Heart left ventricle (tissue), 13 donors: ENCODE data around the gene FRS2.

Experiments
- CTCF ChIP-seq, 12 donors: fragments of 200-600 bp; sonication (generic) in 4 of 12; IDR thresholded peaks; one replicate each; pipeline versions ENCODE4 v1.5.0 to v1.8.0; 2018 to 2022; ENCODE audit warnings: antibody characterized with exemption in 12 of 12, mild to moderate bottlenecking in 5 of 12
- POLR2A ChIP-seq, 2 donors: fragments of 450-650 bp; IDR thresholded peaks; one replicate each; pipeline ENCODE4 v1.6.1; 2017; ENCODE audit warnings: antibody characterized with exemption in 2 of 2, mild to moderate bottlenecking in 2 of 2, moderate library complexity in 2 of 2
- donor health status: ischemic (EF 13 %, LVEDD 7.1; RV severe dilation, severe dysfunction).
- donor health status: DM: no; HTN: yes; CAD: no.
- donor health status: DM: no; HTN: no; CAD: no.
- donor health status: ischemic (EF 25% LVEDD 6.9; RV normal size, moderate dysfunction).
- donor health status: ischemic (EF 25% LVEDD 5.7; RV mildly dilated, moderate dysfunction).
- donor health status: ischemic (EF 35%, LVEDD 5.7; RV mildly dilated, moderate dysfunction).
- donor health status: nonischemic (EF 11% LVEDD 7.7; RV severe dilation, severe dysfunction).
- donor health status: DM: yes; HTN: yes; CAD: no.
- donor health status: PGD.
- donor health status: ischemic (EF 29% LVEDD 5.4; RV normal size, mild dysfunction).
- donor health status: nonischemic (EF 23%, LVEDD 6.1; RV moderate dilation, normal function).

- TF ChIP-seq CTCF (IDR thresholded peaks at IDR 0.05) (no peak), POLR2A (IDR thresholded peaks at IDR 0.05) (no peak)
Observed at GRCh38 chr12:69544087-69544486, 73.9 kb downstream of the FRS2 start.
